ENCODE data around the gene MRPL27. TPM values are rescaled to one million over a fixed set of nuclear protein-coding genes. Genes with fewer than 3 reads are reported as not detected.

MRPL27 gene
- 114 and 130 TPM in 2 replicates for total RNA-seq

DNA sequence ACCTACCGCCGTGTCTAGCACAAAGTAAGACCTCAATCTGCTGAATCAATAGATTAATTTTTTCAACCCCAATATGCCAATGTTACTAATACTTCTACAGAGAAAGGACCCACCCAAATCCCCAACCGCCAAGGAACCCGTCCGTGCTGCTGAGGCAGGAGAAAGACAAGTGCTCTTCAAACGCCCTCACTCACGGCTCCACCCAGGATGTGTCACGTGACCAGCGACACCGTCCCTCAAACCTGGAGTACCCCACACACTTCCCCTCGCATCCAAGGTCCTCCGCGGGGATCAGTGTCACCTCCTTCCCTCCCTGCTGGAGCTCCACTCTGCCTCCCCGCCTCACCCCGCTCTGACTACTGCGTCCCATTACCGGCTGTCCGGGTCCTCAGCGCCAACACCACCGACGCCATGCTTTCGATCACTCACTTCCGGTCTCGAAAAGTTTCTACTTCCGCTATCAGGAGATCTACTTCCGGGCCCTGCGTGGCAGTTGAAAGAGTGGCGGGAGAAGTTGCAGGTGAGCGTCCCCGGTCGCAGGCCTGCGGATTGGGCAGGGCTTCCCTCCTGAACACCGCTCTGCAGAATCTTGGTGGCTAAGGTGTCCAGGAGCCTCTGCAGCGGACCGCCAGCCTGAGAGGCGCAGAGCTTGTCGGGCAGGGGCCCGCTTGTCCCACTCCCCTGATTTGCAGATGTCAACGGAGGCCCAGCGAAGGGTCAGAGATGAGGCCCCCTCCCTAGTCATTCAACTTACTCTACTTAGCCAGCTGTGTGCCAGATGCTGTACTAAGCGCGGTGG, at the start of gene MRPL27, which contains the start of gene EME1:
Gene MRPL27, minus strand, starts transcription at position 427 of the 799 bp plus-strand sequence. Its CDS starts 14 bp downstream, at position 413.
Gene EME1, plus strand, starts transcription at position 472 of the 799 bp plus-strand sequence. CDS start 1,980 bp downstream, outside the sequence.

DNA sequence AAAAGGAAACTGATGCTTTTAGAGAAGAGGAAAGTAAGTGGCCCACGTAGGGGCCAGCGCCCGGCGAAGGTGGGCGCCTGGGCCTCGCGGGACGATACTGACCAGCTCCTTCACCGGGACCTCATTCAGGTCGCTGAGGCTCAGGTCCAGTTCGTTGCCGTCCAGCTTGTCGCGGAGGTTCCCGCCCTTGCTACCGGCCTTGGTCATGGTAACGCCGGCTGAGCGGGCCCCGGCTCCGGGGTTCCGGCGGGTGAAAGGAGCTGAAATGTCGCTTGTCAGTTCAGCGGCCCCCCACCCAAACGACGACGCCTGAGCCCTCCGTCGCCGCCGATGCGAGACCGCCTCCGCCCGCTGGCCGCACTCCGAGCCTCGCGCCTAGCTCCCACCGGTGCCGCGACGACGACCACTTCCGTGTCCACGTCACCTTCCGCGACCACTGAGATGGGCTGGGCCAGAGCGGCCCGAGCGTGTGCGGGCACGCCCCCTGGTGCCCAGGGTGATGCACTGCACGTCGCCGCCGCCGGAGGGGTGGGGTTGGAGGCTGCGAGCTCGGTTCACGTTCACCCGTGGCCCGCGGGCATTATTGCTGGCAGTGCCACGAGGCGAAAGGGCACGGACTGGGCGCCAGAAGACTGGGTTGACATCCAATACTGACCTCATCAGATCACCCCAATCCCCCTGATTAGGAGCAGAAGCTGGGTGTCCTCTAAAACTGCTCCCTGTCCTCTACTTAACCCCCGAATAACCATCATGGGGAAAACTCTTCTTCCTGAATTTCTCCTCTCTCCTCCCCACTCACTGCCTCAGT, 24.3 kb upstream of the MRPL27 start, which contains the start of gene LRRC59:
Gene LRRC59, minus strand, starts transcription at position 413 of the 808 bp plus-strand sequence. Its CDS starts 206 bp downstream, at position 207.

DNA sequence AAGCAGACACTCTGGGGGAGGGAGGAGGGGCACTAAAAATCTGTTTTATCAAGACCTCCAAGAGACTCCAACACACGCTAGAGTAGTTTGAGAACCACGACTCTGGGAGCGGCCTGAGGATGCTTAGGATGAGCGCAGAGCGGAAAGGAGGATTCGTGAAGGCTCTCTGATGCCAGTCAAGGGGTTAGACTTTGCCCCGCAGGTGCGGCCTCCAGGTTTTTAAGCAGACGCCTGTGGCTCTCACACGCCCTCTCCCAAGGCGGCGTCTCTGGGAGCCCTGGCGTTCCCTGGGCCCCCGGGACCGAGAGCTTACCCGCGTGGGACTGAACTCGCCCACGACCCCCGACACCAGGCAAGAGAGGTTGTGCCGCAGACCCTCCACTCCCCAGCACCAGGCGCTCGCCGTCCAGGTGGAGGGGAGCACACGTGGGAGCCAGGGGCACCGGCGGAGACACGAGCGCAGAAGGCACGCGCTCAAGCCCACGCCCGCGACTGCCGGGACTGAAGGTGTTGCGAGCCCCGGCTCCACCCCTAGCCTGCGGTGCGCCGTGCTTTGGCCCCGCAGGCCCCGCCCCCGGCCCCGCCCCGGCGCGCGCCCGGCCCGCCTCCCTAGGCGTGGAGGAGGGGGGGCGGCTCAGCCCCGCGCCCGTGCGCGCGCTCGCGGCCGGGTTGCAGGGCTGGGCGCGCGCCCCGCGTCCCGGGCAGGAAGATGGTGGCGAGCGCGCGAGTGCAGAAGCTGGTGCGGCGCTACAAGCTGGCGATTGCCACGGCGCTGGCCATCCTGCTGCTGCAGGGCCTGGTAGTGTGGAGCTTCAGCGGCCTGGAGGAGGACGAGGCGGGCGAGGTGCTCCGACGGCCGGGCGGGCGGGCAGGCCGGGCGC, 27.3 kb downstream of the MRPL27 start, which contains the start of gene XYLT2:
Gene XYLT2, plus strand, starts transcription at position 695 of the 881 bp plus-strand sequence. Its CDS starts 15 bp downstream, at position 710.

Other genes with a start within 250 kb of the MRPL27 start
- 1.0 and 1.8 TPM in 2 replicates for gene SAMD14, start 243.0 kb downstream of the MRPL27 start, total RNA-seq
- 30.5 and 32.3 TPM in 2 replicates for gene PPP1R9B, start 222.5 kb downstream of the MRPL27 start, total RNA-seq
- gene SGCA, start 207.2 kb downstream of the MRPL27 start, total RNA-seq: 0.15 TPM in 1 of 2 replicates, not detected in the other
- 924 and 938 TPM in 2 replicates for gene COL1A1, start 171.6 kb downstream of the MRPL27 start, total RNA-seq
- gene TMEM92, start 98.7 kb downstream of the MRPL27 start, total RNA-seq: under 0.01 and 0.15 TPM in 2 replicates
- gene XYLT2, start 27.1 kb downstream of the MRPL27 start, total RNA-seq: 39.8 and 40.3 TPM in 2 replicates
- 10.8 and 15.6 TPM in 2 replicates for gene EME1, start within 50 bp of the MRPL27 start, total RNA-seq
- 233 and 248 TPM in 2 replicates for gene LRRC59, start 24.3 kb upstream of the MRPL27 start, total RNA-seq
- gene ACSF2, start 53.0 kb upstream of the MRPL27 start, total RNA-seq: 12.3 and 18.3 TPM in 2 replicates
- not detected in 2 replicates for gene CHAD, start 95.7 kb upstream of the MRPL27 start, total RNA-seq
- 15.8 and 20.5 TPM in 2 replicates for gene RSAD1, start 105.7 kb upstream of the MRPL27 start, total RNA-seq
- 0.59 and 1.2 TPM in 2 replicates for gene MYCBPAP, start 135.3 kb upstream of the MRPL27 start, total RNA-seq
- 0.15 TPM in 1 of 2 replicates, not detected in the other for gene EPN3, start 159.6 kb upstream of the MRPL27 start, total RNA-seq
- gene SPATA20, start 174.0 kb upstream of the MRPL27 start, total RNA-seq: 47.7 and 57.3 TPM in 2 replicates
- under 0.01 TPM in 2 replicates for gene CACNA1G, start 187.5 kb upstream of the MRPL27 start, total RNA-seq